NOMO-1 treated with dmso at 0.1 percent for 144 hours (cell line): ENCODE results near the gene USP5.
"Not testable (repeated sequence)": the region's sequence is repeated elsewhere in the genome, so short reads cannot be mapped to it uniquely, and the experiment has no call there.

Experiments
- DNase-seq: peaks from one replicate; lab custom pipeline; 2025; ENCODE audit not compliant: unreplicated experiment; lab: John Stamatoyannopoulos, UW

The USP5 gene

GRCh38 chr12:6863033-6863432, 11.1 kb downstream of the USP5 start:
- no peak for DNase-seq

- DNase-seq, result no peak
Measured at GRCh38 chr12:6863586-6864321, 11.8 kb downstream of the USP5 start.

GRCh38 chr12:6865307-6865706, 13.4 kb downstream of the USP5 start:
- DNase-seq, result not testable (repeated sequence)

DNA sequence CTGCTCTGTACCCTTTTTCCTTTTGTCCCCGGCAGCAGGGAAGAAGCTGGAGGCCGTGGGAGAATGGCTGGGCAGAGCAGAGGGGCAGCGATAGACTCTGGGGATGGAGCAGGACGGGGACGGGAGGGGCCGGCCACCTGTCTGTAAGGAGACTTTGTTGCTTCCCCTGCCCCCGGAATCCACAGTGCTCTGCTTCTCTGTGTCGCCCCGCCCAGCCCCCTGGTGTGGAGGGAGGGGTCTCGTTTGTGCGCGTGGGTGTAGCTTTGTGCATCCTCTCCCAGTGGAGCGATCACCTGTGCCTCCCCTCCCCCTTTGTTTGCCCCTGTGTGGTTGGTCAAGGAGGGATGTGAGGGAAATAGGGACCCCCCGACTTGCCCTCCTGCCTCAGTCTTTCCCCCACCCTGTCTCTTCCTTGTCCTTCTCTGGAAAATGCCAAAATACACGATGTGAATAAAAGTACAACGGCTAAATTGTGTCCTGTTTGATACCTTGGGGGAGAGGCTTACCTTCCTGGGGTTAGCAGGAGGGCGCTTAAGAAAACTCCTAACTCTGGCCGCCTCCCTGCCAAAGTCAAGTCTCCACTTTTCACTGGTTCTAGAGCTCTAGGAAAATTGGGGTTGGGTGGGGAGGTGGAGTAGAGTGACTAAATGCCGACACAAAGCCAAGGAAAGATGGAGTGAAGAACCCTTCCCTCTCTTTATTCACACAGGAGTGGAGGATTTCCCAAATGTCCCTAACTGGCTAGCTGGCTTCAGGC, 14.4 kb downstream of the USP5 start:
- no peak for DNase-seq

DNA sequence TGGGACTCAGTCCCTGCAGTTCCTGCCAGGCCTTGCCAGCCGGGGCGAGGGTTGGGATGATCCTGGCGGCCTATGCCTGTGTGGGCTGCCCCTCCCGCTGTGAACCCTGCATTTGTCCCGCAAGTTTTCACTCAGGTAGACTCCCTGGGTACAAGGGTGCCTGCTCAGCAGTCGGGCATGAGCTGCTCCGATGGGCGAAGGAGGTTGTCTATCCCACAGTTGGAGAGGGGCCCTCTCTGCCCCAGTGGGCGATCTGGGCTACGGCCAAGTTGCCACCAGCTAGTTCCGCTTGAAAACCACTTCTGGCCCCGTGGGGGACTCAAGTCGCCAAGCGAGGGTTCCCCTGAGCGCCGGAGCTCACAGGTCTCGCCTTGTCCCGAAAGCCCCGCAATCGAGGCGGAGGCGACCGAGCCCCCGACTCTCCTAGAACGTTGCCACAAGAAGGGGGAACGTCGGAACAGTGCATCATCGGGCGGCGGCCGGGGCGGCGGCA, 15.0 kb downstream of the USP5 start:
- peak; percentile 67 for DNase-seq

- DNase-seq, result peak; percentile 27
Measured at GRCh38 chr12:6867413-6868210, 15.7 kb downstream of the USP5 start, which contains the start of gene TPI1. TPI1 (plus strand) TSS chr12:6867531; CDS start chr12:6867567, 36 bp downstream.

GRCh38 chr12:6868211-6869048, 16.5 kb downstream of the USP5 start:
- no peak for DNase-seq

DNA sequence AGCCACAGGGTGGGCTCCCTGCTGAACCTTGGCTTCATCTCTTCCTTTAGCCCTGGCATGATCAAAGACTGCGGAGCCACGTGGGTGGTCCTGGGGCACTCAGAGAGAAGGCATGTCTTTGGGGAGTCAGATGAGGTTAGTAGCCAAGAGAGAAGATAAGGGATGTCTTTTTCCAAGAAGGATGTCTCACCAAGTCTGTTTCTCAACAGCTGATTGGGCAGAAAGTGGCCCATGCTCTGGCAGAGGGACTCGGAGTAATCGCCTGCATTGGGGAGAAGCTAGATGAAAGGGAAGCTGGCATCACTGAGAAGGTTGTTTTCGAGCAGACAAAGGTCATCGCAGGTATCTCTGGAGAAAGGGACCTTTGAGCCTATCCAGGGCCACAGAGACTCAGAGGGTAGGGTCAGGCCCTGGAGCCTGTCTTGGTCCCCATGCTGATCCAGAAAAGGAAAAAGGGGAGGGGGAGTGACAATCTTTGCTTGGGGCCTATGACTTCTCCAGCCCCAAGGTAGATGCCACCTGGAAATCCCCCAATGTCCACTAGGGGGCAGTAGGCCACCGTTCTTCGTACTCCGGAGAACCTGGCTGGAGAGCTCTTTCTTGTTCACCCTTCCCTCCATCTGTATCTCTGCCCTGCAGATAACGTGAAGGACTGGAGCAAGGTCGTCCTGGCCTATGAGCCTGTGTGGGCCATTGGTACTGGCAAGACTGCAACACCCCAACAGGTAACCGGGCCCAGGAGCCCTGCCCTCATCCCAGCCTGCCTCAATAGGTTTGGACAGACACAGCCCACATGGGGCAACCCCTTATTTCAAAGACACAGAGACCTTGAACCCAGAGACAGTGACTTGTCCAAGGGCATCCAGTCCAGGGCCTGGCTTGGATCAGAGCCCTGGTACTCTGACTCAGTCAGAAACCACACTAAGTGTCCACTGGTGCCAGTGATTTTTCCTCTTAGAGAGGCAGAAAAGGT, 17.4 kb downstream of the USP5 start:
- DNase-seq, result peak; percentile 61

GRCh38 chr12:6870304-6870703, 18.4 kb downstream of the USP5 start:
- DNase-seq, result not testable (repeated sequence)

- peak; percentile 29 for DNase-seq
Measured at GRCh38 chr12:6871052-6871957, 19.4 kb downstream of the USP5 start.

DNA sequence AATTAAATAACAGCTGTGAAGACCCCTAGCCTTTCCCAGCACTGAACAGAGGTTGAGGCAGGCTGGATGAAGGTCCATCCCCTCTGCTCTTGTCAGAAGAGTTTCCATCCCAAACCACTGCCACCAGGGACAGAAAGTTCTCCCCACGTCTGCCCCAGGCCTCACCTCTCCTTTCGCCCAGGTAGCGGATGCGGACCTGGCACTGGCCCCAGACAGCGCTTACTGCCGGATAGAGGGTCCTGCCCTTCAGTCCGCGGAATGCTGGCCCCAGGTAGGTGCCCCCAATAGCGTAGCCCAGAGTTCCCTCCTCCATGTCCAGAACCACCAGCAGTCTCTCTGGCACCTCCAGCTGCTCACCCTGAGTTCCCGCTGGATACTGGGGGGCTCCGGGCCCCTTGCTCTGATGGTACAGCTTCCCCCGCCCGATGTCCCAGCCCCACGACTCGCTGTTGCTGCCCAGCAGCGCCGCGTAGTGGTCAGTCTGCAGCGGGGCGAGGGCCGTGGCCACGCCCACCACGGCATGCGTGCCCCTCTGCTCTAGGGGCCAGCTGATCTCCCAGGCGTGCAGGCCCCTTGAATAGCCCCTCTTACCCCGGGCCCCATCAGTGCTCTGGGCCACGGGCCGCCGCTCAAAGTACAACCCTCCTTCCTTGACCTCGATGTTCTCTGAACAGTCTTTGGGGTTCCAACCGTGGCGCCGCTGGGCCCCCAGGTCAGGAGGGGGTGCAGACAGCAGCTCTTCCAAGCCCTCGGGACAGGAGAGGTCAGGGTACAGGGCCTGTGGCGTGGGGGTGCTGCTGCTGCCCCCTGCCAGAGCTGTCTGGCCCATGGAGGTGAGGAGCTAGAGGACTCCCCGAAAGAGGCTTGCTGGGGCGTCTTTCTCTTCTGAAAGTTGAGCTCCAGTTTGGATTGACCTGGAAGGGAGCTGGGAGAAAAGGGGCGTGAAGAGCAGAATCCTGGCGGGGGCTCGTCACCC, 20.4 kb downstream of the USP5 start:
- DNase-seq, result peak; percentile 49

GRCh38 chr12:6873094-6874014, 21.4 kb downstream of the USP5 start, which contains the start of gene SPSB2:
SPSB2 (minus strand) TSS chr12:6873303; CDS start chr12:6872901, 402 bp downstream.
- peak; percentile 93 for DNase-seq

DNA sequence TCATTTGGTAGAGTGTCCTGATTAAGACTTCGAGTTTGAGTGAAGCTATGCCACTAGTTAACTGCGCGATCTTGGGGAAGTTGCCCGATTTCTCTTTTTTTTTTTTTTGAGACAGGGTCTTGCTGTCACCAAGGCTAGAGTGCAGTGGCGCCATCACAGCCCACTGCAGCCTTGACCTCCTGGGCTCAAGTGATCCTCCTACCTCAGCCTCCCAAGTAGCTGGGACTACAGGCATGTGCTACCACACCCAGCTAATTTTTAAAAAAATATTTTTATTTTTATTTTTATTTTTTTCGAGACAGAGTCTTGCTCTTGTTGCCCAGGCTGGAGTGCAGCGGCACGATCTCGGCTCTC, 22.0 kb downstream of the USP5 start:
- DNase-seq, result not testable (repeated sequence)

DNA sequence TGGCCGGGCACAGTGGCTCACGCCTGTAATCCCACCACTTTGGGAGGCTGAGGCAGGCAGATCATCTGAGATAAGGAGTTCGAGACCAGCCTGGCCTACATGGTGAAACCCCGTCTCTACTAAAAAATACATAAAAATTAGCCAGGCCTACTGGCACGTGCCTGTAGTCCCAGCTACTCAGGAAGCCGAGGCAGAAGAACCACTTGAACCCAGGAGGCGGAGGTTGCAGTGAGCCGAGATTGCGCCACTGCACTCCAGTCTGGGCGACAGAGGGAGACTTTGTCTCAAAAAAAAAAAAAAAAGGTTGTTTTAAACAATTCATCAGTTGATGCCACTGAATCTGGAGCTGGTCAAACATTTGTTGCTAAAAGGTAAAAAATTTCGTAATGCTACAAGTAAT, 27.9 kb downstream of the USP5 start:
- DNase-seq, result not testable (repeated sequence)

DNA sequence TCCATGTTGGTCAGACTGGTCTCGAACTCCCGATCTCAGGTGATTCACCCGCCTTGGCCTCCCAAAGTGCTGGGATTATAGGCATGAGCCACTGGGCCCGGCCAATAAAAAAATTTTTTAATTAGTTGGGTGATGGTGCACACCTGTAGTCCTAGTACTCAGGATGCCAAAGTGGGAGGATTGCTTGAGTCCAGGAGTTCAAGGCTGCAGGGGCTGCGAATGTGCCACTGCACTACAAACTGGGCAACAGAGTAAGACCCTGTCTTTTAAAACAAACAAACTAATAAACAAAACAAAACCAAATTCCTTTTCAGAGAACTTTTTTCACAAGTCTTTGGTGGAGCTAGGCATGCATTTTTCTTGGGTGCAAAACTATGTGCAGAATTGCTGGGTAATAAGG, 31.3 kb downstream of the USP5 start:
- no peak for DNase-seq

GRCh38 chr12:6883683-6884082, 31.7 kb downstream of the USP5 start:
- no peak for DNase-seq
